H1 (cell line): ENCODE results near the gene SUGP1. TPM values are rescaled to one million over a fixed set of nuclear protein-coding genes. Genes with fewer than 3 reads are reported as not detected.

Experiments
- CHD2 ChIP-seq: IDR thresholded peaks from 2 replicates; pipeline ENCODE4 v1.6.1; 2012; ENCODE audit warnings: low read length, improper control_type of control experiment
- CHD7 ChIP-seq: fragments of 300-600 bp; sonication (generic); IDR thresholded peaks from 2 replicates; pipeline ENCODE4 v1.7.1; 2012; ENCODE audit warnings: low read length, moderate library complexity, mild to moderate bottlenecking, inconsistent platforms; ENCODE audit not compliant: insufficient replicate concordance
- HDAC2 ChIP-seq, 2 experiments: fragments of 300-600 bp in 1 of 2; sonication (generic) in 1 of 2; IDR thresholded peaks; 2 replicates each; pipeline ENCODE4 v1.6.1; 2011 to 2012; ENCODE audit warnings: low read depth in 2 of 2, low read length in 2 of 2, mild to moderate bottlenecking in 2 of 2, moderate library complexity in 2 of 2, borderline replicate concordance in 1 of 2, inconsistent platforms in 1 of 2
- KDM1A ChIP-seq: fragments of 200-600, 300-600 bp; sonication (generic); IDR thresholded peaks from 2 replicates; pipeline ENCODE4 v1.7.1; 2016; ENCODE audit warnings: mild to moderate bottlenecking, low read length, borderline replicate concordance
- KDM5A ChIP-seq: fragments of 200-600 bp; IDR thresholded peaks from 2 replicates; pipeline ENCODE4 v1.7.1; 2012; ENCODE audit warnings: mild to moderate bottlenecking, low read length, inconsistent platforms, mixed read lengths
- POU5F1 ChIP-seq: IDR thresholded peaks from 2 replicates; pipeline ENCODE4 v1.6.1; 2011; ENCODE audit warnings: low read depth, mild to moderate bottlenecking, low read length, moderate library complexity
- SP4 ChIP-seq: IDR thresholded peaks from 2 replicates; pipeline ENCODE4 v1.6.1; 2012; ENCODE audit warnings: low read length, inconsistent platforms
- SRF ChIP-seq: IDR thresholded peaks from 2 replicates; pipeline ENCODE4 v1.6.1; 2011; ENCODE audit warnings: mild to moderate bottlenecking, low read depth, low read length, moderate library complexity
- SUZ12 ChIP-seq: fragments of 200-600 bp; sonication (generic); IDR thresholded peaks from 2 replicates; pipeline ENCODE4 v1.6.1; 2012; ENCODE audit warnings: mild to moderate bottlenecking, inconsistent platforms, low read length, moderate library complexity, mixed read lengths
- polyA plus RNA-seq, 7 experiments: library from polyadenylated mRNA; depleted of rRNA in 3 of 7; stranded (reverse) in 5 of 7; unstranded in 2 of 7; fragments of >200 nt in 5 of 7; fragments of 200-250 nt in 2 of 7; gene quantifications; 1 replicate in 5 of 7; 2 replicates in 1 of 7; 4 replicates in 1 of 7; pipeline versions ENCODE4 v1.2.1 to v1.2.3, GENCODE V29; 2011 to 2013; ENCODE audit warnings: missing spikeins in 2 of 7, mixed read lengths in 2 of 7
- total RNA-seq: library from RNA; stranded (reverse); fragmentation: NEBNext Ultra II Directional; extraction: Animal tissue kit (Norgen Biotek cat#: 25700); gene quantifications from 2 replicates; pipeline ENCODE4 v1.2.1, GENCODE V29; 2021

SUGP1 gene
- total and polyA plus RNA-seq, 2 of the 8 experiments (the other 6 are each of a cell fraction or from before 2014, with no cell fraction given) = 38.5 to 65.2 TPM

- TF ChIP-seq CHD7 = no peak
- TF ChIP-seq CHD2 = no peak
- no peak for TF ChIP-seq POU5F1
- TF ChIP-seq SP4 = no peak
- TF ChIP-seq SUZ12 = 0 out of 2 replicates have a peak, but pooled peaks have one; percentile 9
- TF ChIP-seq KDM5A = no peak
- TF ChIP-seq KDM1A = peak; percentile 87
- TF ChIP-seq HDAC2 (IDR thresholded peaks at IDR 0.05; ENCODE audit: borderline replicate concordance in 1 of 2, low read depth in 2 of 2, low read length in 2 of 2) = peak in 1 of 2 experiments; percentile 64; a peak in 1 of 4 replicates
- TF ChIP-seq SRF = no peak
Observed at GRCh38 chr19:19262190-19263057, 57.9 kb downstream of the SUGP1 start (continued).
